Colonic mucosa (tissue), 4 donors: ENCODE measurements around the gene CDC25B. TPM values are rescaled to one million over a fixed set of nuclear protein-coding genes. Genes with fewer than 3 reads are reported as not detected.
A peak's percentile ranks its signal among the peaks of the same experiment; 100 is the strongest.

ENCODE experiments used
- DNase-seq: peaks from one replicate; pipeline ENCODE4 v3.0.0-alpha.2; 2020
- H3K27ac ChIP-seq: fragments of 200-600 bp; one replicate; pipeline ENCODE4 v1.8.0; 2021
- H3K27me3 ChIP-seq: fragments of 200-600 bp; one replicate; pipeline ENCODE4 v1.8.0; 2021
- H3K36me3 ChIP-seq: fragments of 200-600 bp; one replicate; pipeline ENCODE4 v1.8.0; 2021
- H3K4me1 ChIP-seq: fragments of 200-600 bp; one replicate; pipeline ENCODE4 v1.8.0; 2021; ENCODE audit warnings: mild to moderate bottlenecking
- H3K4me3 ChIP-seq: fragments of 200-600 bp; one replicate; pipeline ENCODE4 v1.8.0; 2021
- H3K9ac ChIP-seq, 2 donors: one replicate each; pipeline ENCODE4 v1.7.0; 2013; ENCODE audit warnings: control low read depth in 2 of 2, low read depth in 2 of 2, low read length in 2 of 2
- H3K9me3 ChIP-seq: fragments of 200-600 bp; one replicate; pipeline ENCODE4 v1.8.0; 2021
- CTCF ChIP-seq: fragments of 200-600 bp; IDR thresholded peaks from one replicate; pipeline ENCODE4 v1.8.0; 2022; ENCODE audit warnings: antibody characterized with exemption, mild to moderate bottlenecking
- intact Hi-C: fragments of 100-400 bp; cut with DNase I; formaldehyde crosslinking; loops from one replicate; pipeline ENCODE4 v1.14.1; 2022
- total RNA-seq, 2 donors: library from RNA; stranded (reverse); fragmentation: NEBNext Ultra II Directional in 1 of 2; extraction: Animal tissue kit (Norgen Biotek cat#: 25700) in 1 of 2; gene quantifications; one replicate each; pipeline ENCODE4 v1.2.1, GENCODE V29; 2021
- donor health status: healthy.
- donor health status: DM: no; HTN: no; CAD: no.
- donor health status: DM: no; HTN: no; CAD: no.

CDC25B gene
- total RNA-seq, 2 donors from 2014 or later = 41.9 to 65.5 TPM

- TF ChIP-seq CTCF = no peak
- Histone ChIP-seq H3K4me3 (no peak overlapping the region), H3K36me3 (no peaks in the 10 kb centered on the region), H3K9me3 (no peaks in the 10 kb centered on the region), H3K9ac (no peak overlapping the region), H3K27me3 (no peaks in the 10 kb centered on the region), H3K4me1 (no peaks in the 10 kb centered on the region), H3K27ac (no peak overlapping the region)
- no peak for DNase-seq
- intact Hi-C loops = no loop called here
Measured at GRCh38 chr20:3765171-3765882, 30.8 kb upstream of the CDC25B start.

GRCh38 chr20:3766422-3767109 lies 29.5 kb upstream of the CDC25B start:
- intact Hi-C loops = no loop called here

GRCh38 chr20:3767110-3767426 lies 29.0 kb upstream of the CDC25B start:
- no peak for DNase-seq
- H3K27ac ChIP-seq = no peak overlapping the region

More at GRCh38 chr20:3766422-3767109, 29.5 kb upstream of the CDC25B start:
- Histone ChIP-seq H3K4me3 (peak overlapping the region; percentile 81), H3K9me3 (no peaks in the 10 kb centered on the region), H3K4me1 (no peaks in the 10 kb centered on the region), H3K27ac (no peak overlapping the region), H3K27me3 (no peaks in the 10 kb centered on the region), H3K36me3 (no peaks in the 10 kb centered on the region), H3K9ac (peak overlapping the region; percentile 59 to 73)
- no peak for TF ChIP-seq CTCF
- DNase-seq = no peak

GRCh38 chr20:3767427-3768341 lies 28.4 kb upstream of the CDC25B start, which contains the start of gene ADISSP:
Gene ADISSP (minus strand): TSS chr20:3767753. CDS start chr20:3760100, 7,653 bp downstream.
- no peak for TF ChIP-seq CTCF
- Histone ChIP-seq H3K9me3 (no peaks in the 10 kb centered on the region), H3K27me3 (no peaks in the 10 kb centered on the region), H3K4me3 (peak within 1 kb of the TSS; percentile 81), H3K27ac (peak within 1 kb of the TSS; percentile 86), H3K36me3 (no peaks in the 10 kb centered on the region), H3K4me1 (no peaks in the 10 kb centered on the region), H3K9ac (peak within 1 kb of the TSS; percentile 85 to 88)
- peak; percentile 98 for DNase-seq
- intact Hi-C loops = no loop called here

More at GRCh38 chr20:3767110-3767426, 29.0 kb upstream of the CDC25B start:
- no peaks in the 10 kb centered on the region for H3K27me3 ChIP-seq
- H3K9me3 ChIP-seq = no peaks in the 10 kb centered on the region
- peak overlapping the region; percentile 59 to 73 for H3K9ac ChIP-seq
- intact Hi-C loops = no loop called here
- TF ChIP-seq CTCF = no peak
- peak overlapping the region; percentile 81 for H3K4me3 ChIP-seq
- H3K4me1 ChIP-seq = no peaks in the 10 kb centered on the region
- H3K36me3 ChIP-seq = no peaks in the 10 kb centered on the region
